K562 (cell line): ENCODE measurements around the gene FBXL4. TPM values are rescaled to one million over a fixed set of nuclear protein-coding genes. Genes with fewer than 3 reads are reported as not detected.
A peak's percentile ranks its signal among the peaks of the same experiment; 100 is the strongest.

ENCODE experiments used
- ATF6 ChIP-seq: sonication (generic); formaldehyde crosslinking; IDR thresholded peaks from 2 replicates; pipeline ENCODE4 v1.4.0; 2020; ENCODE audit warnings: mild to moderate bottlenecking, missing genetic modification reagents
- BRF1 ChIP-seq: IDR thresholded peaks from 3 replicates; pipeline ENCODE4 v1.6.1; 2011; ENCODE audit warnings: borderline replicate concordance, mild to moderate bottlenecking; ENCODE audit not compliant: insufficient read length; ENCODE audit errors: extremely low read depth
- CBX1 ChIP-seq: sonication (generic); IDR thresholded peaks from 2 replicates; pipeline ENCODE4 v1.6.1; 2016; ENCODE audit warnings: antibody characterized with exemption, low read depth, mild to moderate bottlenecking
- DIDO1 ChIP-seq: fragments of 450-650 bp; IDR thresholded peaks from 2 replicates; pipeline ENCODE4 v1.6.1; 2016; ENCODE audit warnings: low read depth, missing biosample characterization, missing genetic modification characterization
- DPF2 ChIP-seq: fragments of 450-650 bp; IDR thresholded peaks from 2 replicates; pipeline ENCODE4 v1.6.1; 2016
- EGR1 ChIP-seq: fragments of 450-650 bp; conservative IDR thresholded peaks from 2 replicates; pipeline ENCODE4 v1.6.1; 2017; ENCODE audit warnings: mild to moderate bottlenecking
- ELF4 ChIP-seq: fragments of 450-650 bp; formaldehyde crosslinking; IDR thresholded peaks from 2 replicates; pipeline ENCODE4 v1.4.0; 2022; ENCODE audit warnings: missing genetic modification characterization
- KAT2B ChIP-seq: IDR thresholded peaks from one replicate; pipeline ENCODE4 v1.6.1; 2012; ENCODE audit warnings: low read depth, mild to moderate bottlenecking, control low read depth, inconsistent platforms, low read length, moderate library complexity
- NCOA2 ChIP-seq, 2 experiments: fragments of 450-650 bp; IDR thresholded peaks; 2 replicates each; pipeline ENCODE4 v1.6.1; 2018; ENCODE audit warnings: mild to moderate bottlenecking in 2 of 2, moderate library complexity in 1 of 2; ENCODE audit not compliant: partially characterized antibody in 2 of 2
- NFIC ChIP-seq: fragments of 450-650 bp; IDR thresholded peaks from 2 replicates; pipeline ENCODE4 v1.6.1; 2017; ENCODE audit warnings: mild to moderate bottlenecking, inconsistent platforms
- NFXL1 ChIP-seq: fragments of 450-650 bp; formaldehyde crosslinking; IDR thresholded peaks from 2 replicates; pipeline ENCODE4 v1.4.0; 2021; ENCODE audit warnings: mild to moderate bottlenecking
- PCBP1 ChIP-seq: fragments of 200-400 bp; formaldehyde crosslinking; IDR thresholded peaks from 2 replicates; pipeline ENCODE4 v1.6.1; 2018; ENCODE audit warnings: mild to moderate bottlenecking, low read depth, low read length; ENCODE audit not compliant: poor library complexity, severe bottlenecking
- SIN3A ChIP-seq, 2 experiments: fragments of 150-350 bp in 1 of 2; IDR thresholded peaks; 2 replicates each; pipeline ENCODE4 v1.6.1; 2011 to 2016; ENCODE audit warnings: borderline replicate concordance in 2 of 2, low read depth in 2 of 2, low read length in 2 of 2, mild to moderate bottlenecking in 2 of 2, moderate library complexity in 2 of 2; ENCODE audit not compliant: control insufficient read depth in 1 of 2
- SPI1 ChIP-seq: IDR thresholded peaks from 2 replicates; pipeline ENCODE4 v1.6.1; 2011; ENCODE audit warnings: low read depth, low read length, control low read depth, borderline replicate concordance
- TRIM24 ChIP-seq, 2 experiments: fragments of 450-650 bp; IDR thresholded peaks; 2 replicates each; pipeline ENCODE4 v1.6.1; 2016
- TSHZ1 ChIP-seq: fragments of 250-450 bp; sonication (Bioruptor Pico); IDR thresholded peaks from 2 replicates; pipeline ENCODE4 v1.4.0; 2020; ENCODE audit warnings: mild to moderate bottlenecking, moderate library complexity
- ZNF280A ChIP-seq: fragments of 450-650 bp; IDR thresholded peaks from 2 replicates; pipeline ENCODE4 v1.6.1; 2018; ENCODE audit warnings: mild to moderate bottlenecking, low read depth; ENCODE audit not compliant: partially characterized antibody
- ZNF41 ChIP-seq: fragments of 250-450 bp; sonication (Bioruptor Pico); conservative IDR thresholded peaks from 2 replicates; pipeline ENCODE4 v1.4.0; 2020; ENCODE audit warnings: mild to moderate bottlenecking
- ZNF589 ChIP-seq: fragments of 200-800 bp; sonication (Bioruptor generic); IDR thresholded peaks from 2 replicates; pipeline ENCODE4 v1.6.1; 2016; ENCODE audit warnings: low read depth, missing genetic modification characterization, missing compliant biosample characterization
- ZNF695 ChIP-seq: fragments of 450-650 bp; formaldehyde crosslinking; IDR thresholded peaks from 2 replicates; pipeline ENCODE4 v1.4.0; 2020; ENCODE audit warnings: mild to moderate bottlenecking, moderate library complexity
- ZNF830 ChIP-seq: fragments of 250-450 bp; sonication (Bioruptor Pico); IDR thresholded peaks from 2 replicates; pipeline ENCODE4 v1.5.0; 2021; ENCODE audit warnings: mild to moderate bottlenecking
- polyA plus RNA-seq, 8 experiments: library from polyadenylated mRNA; depleted of rRNA in 4 of 8; stranded (reverse) in 5 of 8; unstranded in 3 of 8; fragments of >200 nt; fragmentation: Nextera tagmentation in 2 of 8; fragmentation: Illumina TruSeq in 1 of 8; extraction: Ambion mirVana in 2 of 8; extraction: Trizol in 1 of 8; gene quantifications; 2 replicates each; pipeline versions ENCODE4 v1.2.1 to v1.2.3, GENCODE V29; 2011 to 2014; ENCODE audit warnings: inconsistent platforms in 1 of 8, missing spikeins in 1 of 8
- total RNA-seq, 7 experiments: library from RNA; depleted of rRNA in 6 of 7; stranded (reverse); fragments of >200 nt in 6 of 7; fragmentation: Illumina TruSeq in 2 of 7; extraction: Trizol in 2 of 7; gene quantifications; 2 replicates each; pipeline versions ENCODE4 v1.2.1 to v1.2.3, GENCODE V29; 2011 to 2021; ENCODE audit warnings: low replicate concordance in 1 of 7

The FBXL4 gene
- total and polyA plus RNA-seq, 9 of the 15 experiments (the other 6 are each of a cell fraction or from before 2014, with no cell fraction given): 4.2 to 23.1 (median 7.7) TPM

GRCh38 chr6:98834060-98835031, 113.4 kb downstream of the FBXL4 start, which contains the start of gene POU3F2 (continued):
- no peak for TF ChIP-seq PCBP1
- TF ChIP-seq NFIC: peak; percentile 71
- no peak for TF ChIP-seq KAT2B
- TF ChIP-seq ZNF589 (CRISPR knock-in tag): no peak
- peak; percentile 52 for TF ChIP-seq EGR1
- no peak for TF ChIP-seq ELF4 (CRISPR knock-in tag)
- TF ChIP-seq NFXL1 (CRISPR knock-in tag): no peak
- no peak for TF ChIP-seq TSHZ1 (CRISPR knock-in tag)
- peak; percentile 83 for TF ChIP-seq DPF2
- TF ChIP-seq ZNF280A: no peak
- no peak for TF ChIP-seq ZNF41
- TF ChIP-seq SIN3A (IDR thresholded peaks at IDR 0.05; ENCODE audit: borderline replicate concordance in 2 of 2, control insufficient read depth in 1 of 2, low read depth in 2 of 2, low read length in 2 of 2): peak; percentile 10 to 34; a peak in 1 of 4 replicates
- TF ChIP-seq NCOA2 (IDR thresholded peaks at IDR 0.05; ENCODE audit: partially characterized antibody in 2 of 2): no peak
- TF ChIP-seq CBX1: no peak
- peak in 1 of 2 experiments; percentile 17; a peak in 1 of 4 replicates for TF ChIP-seq TRIM24 (IDR thresholded peaks at IDR 0.05)
- no peak for TF ChIP-seq DIDO1
- no peak for TF ChIP-seq ATF6 (CRISPR knock-in tag)
- TF ChIP-seq SPI1: no peak
- TF ChIP-seq BRF1: no peak
- no peak for TF ChIP-seq ZNF695 (CRISPR knock-in tag)
- no peak for TF ChIP-seq ZNF830 (CRISPR knock-in tag)
